Activated T-cell treated with anti-CD3 and anti-CD28 coated beads for 48 hours (primary cell): Measurements from ENCODE around the gene SDCCAG8.

Source experiments
- DNase-seq: peaks from one replicate; pipeline ENCODE4 v3.0.0-alpha.2; 2020; ENCODE audit warnings: low read depth

Gene SDCCAG8

DNA sequence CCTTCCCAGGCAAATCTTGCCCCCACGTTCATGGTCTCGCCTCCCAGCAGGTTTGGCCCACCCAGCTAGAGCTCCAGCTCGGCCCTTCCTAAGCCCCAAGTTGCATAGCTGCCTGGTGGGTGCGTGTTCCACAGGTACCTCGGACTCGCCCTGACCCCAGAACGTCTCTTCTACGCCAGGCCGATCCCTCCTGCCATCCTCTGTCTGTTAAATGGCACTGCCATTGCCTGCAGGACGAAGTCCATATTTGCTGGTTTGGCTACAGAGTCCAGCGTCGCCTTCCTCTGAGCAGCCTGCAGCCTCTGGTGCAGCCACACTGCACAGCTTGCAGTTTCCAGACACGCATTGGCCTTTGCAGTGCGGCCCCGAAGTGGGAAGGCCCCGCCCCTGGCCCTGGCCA, 228.1 kb downstream of the SDCCAG8 start:
- DNase-seq: no peak

DNA sequence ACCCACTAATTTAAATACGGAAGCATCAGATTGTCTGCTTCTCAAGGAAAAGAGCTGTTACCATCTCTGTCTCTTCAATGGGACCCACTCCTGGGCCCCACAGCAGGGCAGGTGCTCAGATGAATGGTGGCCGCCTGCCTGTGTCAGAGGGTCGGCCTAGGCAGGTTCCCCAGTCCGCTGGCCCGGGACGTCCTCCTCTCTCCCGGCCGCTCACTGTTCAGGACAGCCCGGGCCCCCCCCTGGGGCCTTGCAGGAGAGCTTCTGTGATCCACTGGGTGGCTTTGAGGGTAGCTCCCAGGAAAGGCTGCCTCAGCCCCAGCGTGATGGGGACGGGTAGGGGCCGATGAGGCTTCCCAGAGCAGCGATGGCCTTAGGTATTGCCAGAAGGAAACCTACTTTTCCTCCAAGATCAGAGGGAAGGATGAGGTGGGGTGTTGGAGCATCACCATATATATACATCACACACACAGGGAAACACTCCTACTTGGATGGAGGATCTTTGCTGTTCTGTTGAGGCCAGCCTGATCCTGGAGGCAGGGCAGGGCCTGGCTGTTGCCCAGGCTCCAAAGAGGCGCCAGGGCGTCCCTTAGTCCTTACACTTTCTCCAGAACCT, 231.3 kb downstream of the SDCCAG8 start:
- DNase-seq: no peak

DNA sequence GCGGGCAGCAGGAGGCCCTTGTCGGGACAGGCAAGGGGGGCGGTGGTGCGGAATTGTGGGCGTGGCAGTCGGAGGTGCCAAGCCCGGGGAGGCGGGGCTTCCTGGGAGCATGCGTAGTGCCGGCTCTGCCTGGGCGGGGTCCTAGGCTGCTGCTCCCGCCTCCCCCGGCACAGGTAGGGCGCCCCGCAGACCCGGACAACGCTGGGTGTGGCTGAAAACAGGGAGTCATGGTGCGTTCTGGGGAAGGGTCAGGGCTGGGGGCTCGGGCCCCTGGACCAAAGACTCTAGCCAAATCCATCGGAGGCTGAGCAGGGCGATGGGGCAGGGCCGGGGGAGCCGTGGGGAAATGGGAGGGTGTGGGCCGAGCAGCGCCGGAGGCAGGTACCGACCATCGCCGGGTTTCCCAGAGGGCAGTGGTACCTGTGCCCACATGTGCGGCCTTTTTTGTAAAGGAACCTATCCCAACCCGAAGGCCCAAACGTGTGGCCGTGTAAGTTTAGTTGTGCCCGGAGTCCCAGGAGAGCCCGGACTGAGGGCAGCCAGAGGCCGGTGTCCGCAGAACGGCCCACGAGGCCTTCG, 231.9 kb downstream of the SDCCAG8 start:
- no peak for DNase-seq

DNA sequence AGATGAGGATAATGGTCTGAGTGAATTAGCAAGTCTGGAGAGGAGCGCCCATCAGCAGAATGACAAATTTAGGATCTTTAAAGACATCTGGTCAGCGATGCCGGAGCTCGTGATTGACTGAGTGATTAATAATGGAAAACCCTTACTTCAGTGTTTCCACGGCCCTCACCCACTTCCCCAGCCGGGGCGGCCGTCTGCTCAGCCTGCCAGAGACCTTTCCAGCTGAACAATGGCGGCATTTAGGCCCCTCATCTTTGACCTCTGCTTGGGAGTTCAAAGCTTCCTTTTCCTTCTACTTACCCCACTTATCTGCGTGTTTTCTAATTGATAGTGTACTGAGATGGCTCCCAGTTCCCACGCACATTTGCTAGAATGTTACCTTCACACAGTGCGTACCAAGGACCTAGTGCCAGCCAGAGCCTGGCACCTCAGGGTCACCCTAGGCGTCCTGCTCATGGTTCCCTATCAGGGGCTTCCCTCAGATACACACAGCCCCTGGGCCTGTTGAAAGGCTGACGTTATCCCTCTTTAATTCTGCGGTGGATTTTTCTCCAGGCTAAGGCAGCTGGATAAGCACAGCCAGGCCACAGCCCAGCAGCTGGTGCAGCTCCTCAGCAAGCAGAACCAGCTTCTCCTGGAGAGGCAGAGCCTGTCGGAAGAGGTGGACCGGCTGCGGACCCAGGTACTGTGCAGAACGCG, 232.8 kb downstream of the SDCCAG8 start:
- no peak for DNase-seq

DNA sequence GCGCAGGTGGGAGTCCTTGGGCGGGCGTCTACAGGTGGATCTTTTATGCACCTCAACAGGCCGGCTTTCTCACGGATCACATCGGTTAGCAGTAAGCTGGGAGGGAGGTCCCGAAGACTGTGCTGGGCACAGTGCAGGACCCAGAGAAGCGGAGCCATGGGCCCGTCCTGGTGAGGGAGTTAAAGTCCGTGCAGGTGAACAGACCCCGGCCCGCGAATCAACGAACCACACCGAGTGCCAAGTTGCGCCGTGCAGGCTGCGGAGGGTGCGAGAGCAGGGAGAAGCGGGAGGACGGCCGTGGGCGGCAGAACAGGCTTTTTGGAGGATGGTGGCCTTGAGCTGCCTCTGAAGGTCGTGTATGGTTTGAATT, 233.3 kb downstream of the SDCCAG8 start:
- no peak for DNase-seq

DNA sequence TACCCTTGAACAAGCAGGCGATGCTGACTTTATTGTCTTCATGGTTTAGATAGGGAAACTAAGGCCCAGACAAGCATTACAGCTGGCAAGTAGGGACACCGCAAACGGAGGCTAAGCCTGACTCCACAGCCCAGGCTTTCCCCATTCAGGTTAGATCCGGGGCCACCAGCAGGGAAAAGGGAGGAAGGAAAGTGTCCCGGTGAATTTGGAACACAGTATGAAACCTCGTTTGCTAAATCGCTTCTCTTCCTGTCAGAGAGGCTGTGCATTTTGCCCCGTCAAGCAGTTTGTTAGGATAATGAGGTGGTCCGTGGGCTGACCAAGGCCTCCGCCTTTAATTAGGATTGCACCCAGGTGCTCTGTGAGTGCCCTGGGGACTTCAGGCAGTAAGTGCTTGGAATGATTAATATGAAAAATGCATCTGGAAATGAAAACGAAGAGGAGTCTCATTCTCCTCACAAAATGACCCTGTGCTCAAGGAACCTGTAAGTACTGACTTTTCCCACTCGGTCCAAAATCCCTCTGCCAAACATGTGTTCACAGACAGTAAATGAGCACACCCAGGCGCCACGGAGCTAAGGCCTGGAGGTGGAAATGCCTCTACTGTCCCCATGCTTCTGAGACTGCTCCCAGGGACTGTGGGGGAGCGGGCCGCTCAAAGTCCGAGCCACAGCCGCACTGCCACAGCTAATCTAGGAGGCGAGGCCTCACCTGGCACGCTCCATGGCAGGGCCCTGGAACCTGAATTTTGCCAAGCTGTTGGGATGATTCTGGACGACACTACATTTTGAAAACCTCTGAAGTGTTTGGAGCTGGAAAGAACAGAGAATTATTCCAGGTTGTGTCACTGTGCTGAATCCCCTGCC, 234.1 kb downstream of the SDCCAG8 start:
- no peak for DNase-seq

DNA sequence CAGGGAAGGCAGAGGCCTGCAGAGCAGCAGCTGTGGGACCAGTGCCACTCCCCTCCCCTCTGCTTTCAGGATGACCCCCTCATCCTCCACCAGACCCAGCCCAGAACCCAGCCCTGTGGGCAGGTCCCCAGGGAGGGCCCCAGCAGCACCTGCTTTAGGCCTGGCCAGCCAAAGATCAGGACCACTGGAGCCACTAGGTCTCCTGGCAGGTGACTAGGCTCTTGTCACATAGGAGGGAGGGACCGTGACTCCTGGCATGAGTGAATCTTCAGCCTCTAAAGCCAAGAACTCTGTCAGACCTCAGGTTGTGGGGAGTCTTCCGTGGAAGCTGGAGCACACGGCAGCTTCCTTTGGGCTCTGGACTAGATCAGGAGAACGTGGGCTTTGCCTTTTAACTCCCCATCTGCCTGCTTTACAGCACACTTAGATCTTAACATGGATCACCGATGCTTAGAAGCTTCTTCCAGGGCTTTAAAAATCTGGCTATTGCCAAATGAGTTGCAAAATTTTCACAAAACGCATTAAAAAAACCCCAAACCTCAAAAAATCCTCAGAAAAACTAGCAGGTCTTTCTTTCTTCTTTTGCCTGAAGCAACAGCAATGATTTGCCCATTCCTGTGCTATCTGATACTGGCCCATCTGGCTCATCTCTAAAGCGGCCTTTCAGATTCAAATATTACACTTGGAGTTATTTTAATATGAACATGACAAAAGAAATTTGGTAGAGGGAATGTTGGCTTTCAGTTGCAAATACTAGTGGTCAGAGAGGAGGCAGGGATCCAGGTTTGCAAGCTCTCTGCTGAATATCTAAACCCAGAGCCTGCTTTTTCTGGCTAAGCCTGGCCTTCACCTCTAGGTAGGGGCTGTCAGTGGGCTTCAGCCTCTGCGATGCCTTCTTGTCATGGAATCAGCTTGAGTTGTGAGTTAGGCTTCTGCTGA, 235.2 kb downstream of the SDCCAG8 start:
- DNase-seq: no peak

DNA sequence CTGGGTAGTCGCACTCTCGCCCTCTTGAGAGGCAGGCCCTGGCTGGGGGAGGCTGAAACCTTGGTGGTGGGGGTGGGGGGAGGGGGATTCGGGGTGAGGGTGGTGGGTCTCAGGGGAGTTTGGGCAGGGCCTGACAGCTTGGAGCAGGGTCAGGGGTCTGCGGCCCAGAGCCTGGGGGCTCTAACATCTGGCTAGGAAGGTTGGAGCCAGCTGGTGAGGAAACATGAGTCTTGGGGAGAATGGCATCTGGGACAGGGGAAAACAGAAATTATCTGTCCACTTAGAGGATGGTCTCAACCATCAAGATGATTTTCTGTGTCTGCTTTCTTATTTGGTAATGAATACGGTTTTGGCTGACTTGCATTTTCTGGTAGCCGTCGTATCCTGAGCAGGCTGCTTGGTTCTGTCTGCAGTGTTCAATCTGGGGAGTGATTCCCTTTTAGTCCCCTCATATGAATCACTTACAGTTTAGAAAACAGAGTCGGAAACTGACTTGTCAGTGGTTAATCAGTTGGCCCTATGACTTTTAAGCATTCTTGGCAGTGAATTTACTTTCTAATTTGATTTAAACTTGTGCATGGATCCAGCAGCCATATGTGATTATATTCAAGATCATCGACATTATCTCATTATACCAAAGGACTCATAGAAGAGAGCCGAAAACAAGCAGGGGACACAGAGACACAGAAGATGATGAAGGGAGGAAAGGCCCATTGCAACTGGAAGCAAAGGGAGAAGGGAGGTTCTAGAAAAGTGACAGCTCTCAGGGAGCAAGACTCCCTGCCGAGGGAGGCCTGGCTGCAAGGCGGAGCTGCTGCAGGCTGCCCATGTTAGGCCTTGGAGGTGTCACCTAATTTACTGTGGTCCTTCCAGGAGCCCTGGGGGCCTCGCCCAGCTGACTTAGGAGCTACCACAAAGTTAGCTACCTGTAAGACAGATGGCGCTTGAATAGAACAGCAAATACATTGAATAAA, 237.6 kb downstream of the SDCCAG8 start:
- no peak for DNase-seq

DNA sequence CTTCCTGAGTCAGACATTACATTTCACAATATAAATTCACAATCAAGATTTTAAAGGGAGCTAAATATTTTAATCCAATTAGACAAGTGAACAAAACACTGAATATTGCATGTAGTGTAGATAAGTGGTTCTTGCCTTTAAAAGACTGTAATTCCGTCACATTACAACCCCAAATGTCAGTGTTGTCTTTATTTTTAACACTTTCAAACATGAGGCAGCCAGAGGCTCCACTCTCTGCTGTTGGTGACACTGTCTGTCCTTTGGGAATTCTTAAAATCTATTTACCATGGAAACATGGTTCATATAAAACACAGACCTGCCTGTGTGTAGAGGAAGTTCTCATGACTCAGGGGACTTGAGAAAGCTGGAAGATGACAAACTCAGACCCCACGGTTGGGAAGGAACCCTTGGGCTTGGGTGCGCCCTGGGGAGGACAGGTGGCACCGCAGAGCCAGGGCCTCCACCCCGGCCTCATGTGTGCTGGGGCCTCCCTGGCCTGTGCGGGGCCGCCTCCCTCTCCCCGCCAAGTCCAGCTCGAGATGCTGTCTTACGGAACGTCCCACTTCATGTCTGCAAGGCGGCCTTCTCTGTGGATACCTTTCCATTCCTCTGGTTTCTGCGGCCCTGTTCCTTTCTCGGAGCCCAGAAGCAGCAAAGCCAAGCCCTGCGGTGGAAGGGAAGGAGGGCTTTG, 239.0 kb downstream of the SDCCAG8 start:
- no peak for DNase-seq

DNA sequence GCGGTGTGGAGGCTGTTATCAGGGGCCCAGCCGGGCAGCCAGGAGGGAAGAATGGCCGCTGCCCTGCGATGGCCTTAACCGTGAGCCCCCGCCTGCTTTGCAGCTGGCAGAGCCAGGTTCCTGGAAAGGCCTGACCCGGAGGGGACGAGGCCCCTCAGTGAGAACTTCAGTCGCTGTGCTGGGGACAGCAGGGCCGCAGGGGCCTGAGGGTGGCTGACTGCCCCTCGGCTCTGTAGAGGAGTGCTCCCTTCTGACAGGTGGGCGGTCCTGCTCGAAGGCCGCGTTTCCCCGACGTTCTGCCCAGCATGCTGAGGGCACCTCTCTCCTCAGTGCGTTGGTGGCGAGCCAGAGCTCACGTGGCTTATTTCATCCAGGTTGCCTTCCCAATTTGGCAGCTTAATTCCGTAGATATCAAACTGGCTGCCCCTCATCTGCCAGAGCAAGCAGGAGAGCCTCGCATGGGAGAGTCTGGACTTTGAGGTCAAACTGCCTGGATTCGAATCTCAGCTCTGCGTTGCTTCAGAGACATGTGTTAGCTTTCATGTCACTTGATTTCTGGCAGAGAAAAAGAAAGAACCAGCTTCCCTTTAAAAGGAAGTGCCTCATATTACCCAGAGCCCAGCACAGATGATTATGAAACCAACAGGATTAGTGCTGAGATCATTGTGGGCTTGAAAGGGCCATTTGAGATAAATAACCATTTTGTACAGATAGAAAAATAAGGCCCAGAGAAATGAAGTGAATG, 239.8 kb downstream of the SDCCAG8 start:
- no peak for DNase-seq

DNA sequence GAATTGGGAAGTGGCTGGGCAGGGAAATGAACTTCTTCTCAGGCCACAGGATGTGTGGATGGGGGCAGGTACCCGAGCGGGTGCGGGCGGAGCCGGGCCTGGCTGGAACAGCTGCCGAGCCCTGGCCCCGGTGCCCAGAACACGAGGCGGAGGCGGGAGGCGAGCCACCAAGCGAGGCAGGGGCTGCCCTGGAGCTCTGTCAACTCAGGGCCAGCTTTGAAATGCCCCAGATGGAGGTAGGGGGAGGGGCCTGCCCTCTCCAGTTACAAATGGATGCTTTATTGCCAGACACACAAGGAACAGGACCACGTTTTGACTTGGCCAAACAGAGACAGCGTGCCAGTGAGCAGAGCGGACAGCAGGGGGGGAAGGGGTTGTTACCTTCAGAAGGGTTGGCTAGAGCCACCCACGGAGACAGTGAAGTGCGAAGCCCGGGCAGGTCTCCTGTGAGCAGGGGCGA, 240.4 kb downstream of the SDCCAG8 start:
- DNase-seq: no peak

DNA sequence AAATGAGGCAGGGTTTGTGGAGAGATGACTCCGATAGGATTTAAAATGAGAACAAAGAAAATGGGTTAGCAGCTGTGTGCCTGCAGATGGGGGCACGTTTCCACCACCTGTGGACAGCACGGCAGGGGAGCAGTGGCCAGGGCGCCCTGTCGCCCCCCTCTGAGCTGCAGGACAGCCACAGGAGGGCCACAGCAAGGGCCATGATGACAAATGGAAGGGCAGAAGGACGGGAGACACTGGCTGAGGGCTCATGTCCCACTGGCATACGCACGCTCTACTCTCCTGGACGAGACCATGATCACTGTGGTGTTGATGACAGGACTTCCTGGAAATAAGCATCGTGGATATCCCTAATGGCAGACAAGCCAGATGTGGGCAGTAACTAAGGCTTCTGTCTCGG, 241.0 kb downstream of the SDCCAG8 start:
- no peak for DNase-seq

DNA sequence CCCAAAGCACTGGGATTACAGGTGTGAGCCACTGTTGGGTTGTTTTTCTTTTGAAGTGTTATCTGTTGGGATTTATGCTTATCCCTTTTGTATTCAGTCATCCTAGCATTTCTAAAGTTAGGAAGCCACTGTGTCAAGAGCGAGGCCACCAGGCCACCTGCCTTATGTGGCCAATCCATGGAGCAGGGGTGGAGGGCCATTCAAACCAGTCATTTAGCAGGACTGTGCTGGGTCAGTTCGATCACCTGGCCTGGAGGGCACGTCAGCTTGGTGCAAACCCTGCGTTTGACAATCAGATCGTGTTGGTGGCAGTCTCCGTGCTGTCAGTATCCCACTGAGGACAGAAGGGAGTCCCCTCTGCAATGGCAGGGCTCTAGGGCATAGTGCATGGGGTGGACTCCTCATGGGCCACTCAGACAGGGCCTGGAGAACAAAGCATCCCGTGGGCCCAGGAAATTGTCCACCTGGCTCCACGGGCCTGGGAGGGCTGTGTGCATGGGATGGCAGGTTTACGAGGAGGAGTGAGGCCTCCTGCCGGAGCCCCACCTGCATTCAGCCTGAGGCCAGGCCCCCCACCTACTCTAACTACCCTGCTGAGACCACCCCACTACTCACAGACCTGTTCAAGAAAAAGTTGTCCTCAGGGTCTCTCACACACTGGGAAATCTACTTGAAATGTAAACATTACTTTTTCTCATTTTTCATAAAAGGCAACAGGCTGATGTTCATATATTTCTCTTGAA, 242.3 kb downstream of the SDCCAG8 start:
- DNase-seq: no peak

DNA sequence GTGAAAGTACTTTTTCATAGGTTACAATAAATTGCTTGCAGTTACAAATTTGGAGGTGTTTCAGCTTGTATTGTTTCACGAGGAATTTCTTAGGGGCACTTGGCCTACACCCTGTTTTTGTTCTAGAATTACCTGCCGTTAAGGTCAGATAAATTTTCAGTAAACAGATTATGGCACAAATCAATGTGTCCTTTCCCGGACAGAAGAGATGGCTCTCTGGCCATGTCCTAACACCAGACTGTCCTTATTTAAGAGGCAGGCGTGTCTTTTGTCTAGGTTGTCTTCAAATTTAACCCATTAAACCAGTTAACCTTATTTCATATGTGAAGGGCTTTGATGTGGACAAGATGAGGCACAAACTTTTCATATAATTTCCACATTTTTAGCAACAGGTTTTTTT, 243.4 kb downstream of the SDCCAG8 start:
- DNase-seq: no peak

DNA sequence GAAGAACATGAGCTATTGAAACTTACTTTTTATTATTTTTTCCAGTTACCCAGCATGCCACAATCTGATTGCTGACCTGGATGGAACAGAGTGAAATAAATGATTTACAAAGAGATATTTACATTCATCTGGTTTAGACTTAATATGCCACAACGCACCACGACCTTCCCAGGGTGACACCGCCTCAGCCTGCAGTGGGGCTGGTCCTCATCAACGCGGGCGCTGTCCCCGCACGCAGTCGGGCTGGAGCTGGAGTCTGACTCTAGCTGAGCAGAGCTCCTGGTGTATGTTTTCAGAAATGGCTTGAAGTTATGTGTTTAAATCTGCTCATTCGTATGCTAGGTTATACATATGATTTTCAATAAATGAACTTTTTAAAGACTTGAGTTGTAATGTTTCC, 243.9 kb downstream of the SDCCAG8 start:
- DNase-seq: no peak

DNA sequence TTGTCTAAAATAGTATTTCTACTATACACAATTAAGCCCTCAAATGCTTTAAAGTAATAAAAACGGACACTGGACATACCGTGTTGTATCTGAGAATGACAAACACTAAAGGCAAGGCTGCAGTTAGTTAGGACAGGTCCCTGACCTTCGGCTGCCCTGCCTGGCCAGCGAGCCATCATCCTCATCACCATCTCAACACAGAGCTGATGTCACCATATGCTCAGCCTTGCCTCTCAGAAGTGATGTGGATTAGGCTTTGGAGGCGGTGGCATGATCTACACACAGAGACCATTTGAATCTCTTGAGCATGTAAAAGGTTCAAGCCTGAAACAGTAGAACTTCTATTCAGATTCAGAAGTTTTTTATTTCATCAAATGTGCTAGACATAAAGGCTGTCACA, 244.7 kb downstream of the SDCCAG8 start:
- no peak for DNase-seq

DNA sequence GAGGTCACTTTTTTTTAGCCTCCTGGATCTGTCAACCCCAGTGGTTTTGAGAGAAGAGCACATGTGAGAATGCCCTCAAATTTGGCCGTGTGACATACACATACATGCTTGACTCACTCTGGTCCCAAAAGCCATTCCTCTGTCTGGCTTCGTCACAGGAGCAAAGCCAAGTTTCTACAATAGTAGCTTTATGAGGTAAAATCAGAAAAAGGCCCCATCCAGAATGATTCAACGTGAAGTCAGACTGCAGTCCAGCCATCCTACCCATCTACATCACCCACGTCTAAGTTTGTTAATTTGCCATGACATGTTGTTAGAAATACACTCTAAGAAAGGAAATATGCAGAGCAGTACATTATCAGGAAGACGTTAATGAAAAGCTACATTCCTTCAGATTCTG, 245.2 kb downstream of the SDCCAG8 start:
- no peak for DNase-seq

DNA sequence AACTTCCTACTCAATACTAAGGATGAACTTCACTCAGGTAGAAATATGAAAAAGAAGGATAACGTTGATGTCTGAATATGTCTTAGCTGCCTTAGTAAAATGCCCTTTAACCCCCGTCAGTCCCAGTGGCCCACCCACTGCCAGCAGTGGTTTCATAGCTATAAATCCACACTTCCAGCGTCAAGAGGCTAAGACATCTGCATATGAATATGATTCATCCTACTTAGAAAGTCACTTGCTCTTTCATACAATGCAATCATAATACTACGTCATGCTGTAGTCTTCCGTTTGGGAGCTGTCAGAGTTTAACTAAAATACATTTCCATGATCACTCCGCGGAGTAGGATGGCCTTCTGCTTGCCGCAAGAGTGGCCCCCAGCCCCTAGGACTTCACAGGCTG, 247.3 kb downstream of the SDCCAG8 start:
- DNase-seq: no peak
